T-helper 9 cell (primary cell): Measurements from ENCODE around the gene CDC42SE1.

Source experiments
- DNase-seq: peaks from one replicate; pipeline ENCODE4 v3.0.0-alpha.2; 2020

The CDC42SE1 gene

GRCh38 chr1:151051356-151052009 lies 7.9 kb downstream of the CDC42SE1 start:
- no peak for DNase-seq

GRCh38 chr1:151050051-151050688 lies 9.3 kb downstream of the CDC42SE1 start:
- DNase-seq, result no peak

GRCh38 chr1:151049458-151049857 lies 10.0 kb downstream of the CDC42SE1 start:
- no peak for DNase-seq

- no peak for DNase-seq
Measured at GRCh38 chr1:151048645-151049032, 10.8 kb downstream of the CDC42SE1 start.

- DNase-seq, result peak; percentile 41
Measured at GRCh38 chr1:151047925-151048644, 11.3 kb downstream of the CDC42SE1 start.

- peak; percentile 49 for DNase-seq
Measured at GRCh38 chr1:151047591-151047924, 11.9 kb downstream of the CDC42SE1 start, which contains the start of gene C1orf56. C1orf56 (plus strand) TSS chr1:151047751; CDS start chr1:151047848, 97 bp downstream.

- no peak for DNase-seq
Measured at GRCh38 chr1:151043163-151043562, 16.3 kb downstream of the CDC42SE1 start.

- no peak for DNase-seq
Measured at GRCh38 chr1:151039521-151039920, 19.9 kb downstream of the CDC42SE1 start.

- DNase-seq, result no peak
Measured at GRCh38 chr1:151037032-151037431, 22.4 kb downstream of the CDC42SE1 start.

- DNase-seq, result no peak
Measured at GRCh38 chr1:151036356-151036755, 23.1 kb downstream of the CDC42SE1 start, which contains the start of gene BNIPL. BNIPL (plus strand) TSS chr1:151036586; CDS start chr1:151036726, 140 bp downstream.

GRCh38 chr1:151035167-151035566 lies 24.3 kb downstream of the CDC42SE1 start:
- DNase-seq, result no peak

GRCh38 chr1:151032164-151032563 lies 27.3 kb downstream of the CDC42SE1 start:
- no peak for DNase-seq

- no peak for DNase-seq
Measured at GRCh38 chr1:151026460-151026859, 33.0 kb downstream of the CDC42SE1 start.

GRCh38 chr1:151024540-151025146 lies 34.8 kb downstream of the CDC42SE1 start:
- DNase-seq, result peak; percentile 87

- DNase-seq, result no peak
Measured at GRCh38 chr1:151013518-151013917, 45.9 kb downstream of the CDC42SE1 start.

- DNase-seq, result no peak
Measured at GRCh38 chr1:151012684-151013471, 46.5 kb downstream of the CDC42SE1 start.

- DNase-seq, result no peak
Measured at GRCh38 chr1:151011154-151011850, 48.1 kb downstream of the CDC42SE1 start.

- no peak for DNase-seq
Measured at GRCh38 chr1:151010346-151010726, 49.1 kb downstream of the CDC42SE1 start.

- DNase-seq, result no peak
Measured at GRCh38 chr1:151009674-151010345, 49.6 kb downstream of the CDC42SE1 start.

- no peak for DNase-seq
Measured at GRCh38 chr1:151009206-151009587, 50.2 kb downstream of the CDC42SE1 start.
